GM12801 (cell line): ENCODE results near the gene ZNF883.

ENCODE experiments used
- TF ChIP-seq, protein P1 (sequence below): IDR thresholded peaks from one replicate; pipeline ENCODE4 v1.5.1; 2011; ENCODE audit warnings: control low read depth; ENCODE audit not compliant: insufficient read length; ENCODE audit errors: extremely low read depth

Gene ZNF883

DNA sequence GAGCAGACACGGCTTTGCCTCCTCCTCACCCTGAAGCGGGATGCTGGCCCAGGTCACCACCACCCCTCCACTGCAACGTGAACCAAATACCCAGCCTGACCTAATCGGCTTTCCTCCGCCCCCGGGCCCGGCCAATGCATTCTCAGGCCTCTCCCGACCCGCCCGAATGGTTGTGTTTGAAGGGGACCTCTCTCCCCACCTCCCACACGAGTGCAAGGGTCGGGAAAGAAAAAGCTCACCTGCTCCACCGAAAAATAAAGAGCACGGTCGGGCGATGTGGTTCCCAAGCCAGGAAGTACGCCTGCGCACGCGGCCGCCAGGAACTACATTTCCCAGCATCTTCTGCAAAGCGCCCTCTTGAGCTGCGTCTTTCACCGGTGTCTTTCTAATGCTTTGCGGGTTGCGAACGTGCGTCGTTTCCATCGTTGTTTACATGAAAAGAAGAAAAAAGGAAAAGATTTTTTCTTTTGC is at the start of gene ZNF883:
ZNF883 (minus strand) TSS at position 282 of the 471 bp plus-strand sequence.
- TF ChIP-seq, protein P1, sequence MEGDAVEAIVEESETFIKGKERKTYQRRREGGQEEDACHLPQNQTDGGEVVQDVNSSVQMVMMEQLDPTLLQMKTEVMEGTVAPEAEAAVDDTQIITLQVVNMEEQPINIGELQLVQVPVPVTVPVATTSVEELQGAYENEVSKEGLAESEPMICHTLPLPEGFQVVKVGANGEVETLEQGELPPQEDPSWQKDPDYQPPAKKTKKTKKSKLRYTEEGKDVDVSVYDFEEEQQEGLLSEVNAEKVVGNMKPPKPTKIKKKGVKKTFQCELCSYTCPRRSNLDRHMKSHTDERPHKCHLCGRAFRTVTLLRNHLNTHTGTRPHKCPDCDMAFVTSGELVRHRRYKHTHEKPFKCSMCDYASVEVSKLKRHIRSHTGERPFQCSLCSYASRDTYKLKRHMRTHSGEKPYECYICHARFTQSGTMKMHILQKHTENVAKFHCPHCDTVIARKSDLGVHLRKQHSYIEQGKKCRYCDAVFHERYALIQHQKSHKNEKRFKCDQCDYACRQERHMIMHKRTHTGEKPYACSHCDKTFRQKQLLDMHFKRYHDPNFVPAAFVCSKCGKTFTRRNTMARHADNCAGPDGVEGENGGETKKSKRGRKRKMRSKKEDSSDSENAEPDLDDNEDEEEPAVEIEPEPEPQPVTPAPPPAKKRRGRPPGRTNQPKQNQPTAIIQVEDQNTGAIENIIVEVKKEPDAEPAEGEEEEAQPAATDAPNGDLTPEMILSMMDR, result no peak

GRCh38 chr9:113057193-113057592 is 45.2 kb upstream of the ZNF883 start:
- TF ChIP-seq, protein P1, result no peak

GRCh38 chr9:113056191-113057106 is 44.5 kb upstream of the ZNF883 start, which contains the start of gene ZFP37:
TSS of gene ZFP37 (minus strand) at chr9:113056724. CDS start at chr9:113056688, 36 bp downstream.
- TF ChIP-seq, protein P1, result no peak

GRCh38 chr9:113042884-113043657 is 31.1 kb upstream of the ZNF883 start:
- TF ChIP-seq, protein P1, result no peak

DNA sequence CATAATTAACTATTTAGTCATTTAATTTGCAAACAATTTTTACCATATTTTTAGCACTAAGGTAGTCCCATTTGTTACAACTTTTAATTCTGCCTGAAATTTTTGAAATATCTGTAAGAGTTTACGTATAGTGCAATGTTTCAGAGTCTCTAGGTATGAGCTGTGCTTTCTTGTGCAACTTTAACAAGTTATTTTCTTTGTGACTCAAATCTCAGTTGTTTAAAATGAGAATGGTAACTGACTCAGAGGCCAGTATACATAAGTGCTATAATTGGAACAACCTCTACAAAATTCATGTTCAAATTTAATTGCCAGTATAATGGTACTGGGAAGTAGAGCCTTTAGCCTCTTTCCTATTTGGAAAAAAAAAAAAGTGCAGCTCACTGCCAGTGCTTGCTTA is 14.2 kb upstream of the ZNF883 start:
- TF ChIP-seq, protein P1, result no peak

GRCh38 chr9:113018247-113018646 is 6.3 kb upstream of the ZNF883 start:
- TF ChIP-seq, protein P1, result no peak

- TF ChIP-seq, protein P1, result no peak
Measured at GRCh38 chr9:113012492-113012891, 500 bp upstream of the ZNF883 start.
